K562 (cell line): ENCODE measurements around the gene RHOF. TPM values are rescaled to one million over a fixed set of nuclear protein-coding genes. Genes with fewer than 3 reads are reported as not detected.

Experiments used
- BCLAF1 ChIP-seq, 2 experiments: fragments of 450-650 bp in 1 of 2; IDR thresholded peaks; 2 replicates each; pipeline ENCODE4 v1.6.1; 2011 to 2017; ENCODE audit warnings: low read depth in 2 of 2, antibody characterized with exemption in 1 of 2, borderline replicate concordance in 1 of 2, low read length in 1 of 2, mild to moderate bottlenecking in 1 of 2, mixed read lengths in 1 of 2; ENCODE audit not compliant: control insufficient read depth in 1 of 2
- CHD2 ChIP-seq: IDR thresholded peaks from 2 replicates; pipeline ENCODE4 v1.6.1; 2011; ENCODE audit warnings: low read depth, low read length
- CREB1 ChIP-seq, 2 experiments: sonication (generic) in 1 of 2; formaldehyde crosslinking in 1 of 2; IDR thresholded peaks; 2 replicates each; pipeline versions ENCODE4 v1.6.1 to v1.8.0; 2012 to 2022; ENCODE audit warnings: inconsistent platforms in 1 of 2, mild to moderate bottlenecking in 1 of 2, missing genetic modification reagents in 1 of 2, moderate library complexity in 1 of 2
- CREB3 ChIP-seq: fragments of 450-650 bp; conservative IDR thresholded peaks from 2 replicates; pipeline ENCODE4 v1.6.1; 2016; ENCODE audit warnings: missing genetic modification characterization, low read depth, mild to moderate bottlenecking, missing compliant biosample characterization, moderate library complexity
- GTF2E2 ChIP-seq: fragments of 200-800 bp; sonication (Bioruptor generic); IDR thresholded peaks from 2 replicates; pipeline ENCODE4 v1.6.1; 2016; ENCODE audit warnings: missing genetic modification characterization, missing compliant biosample characterization
- HMBOX1 ChIP-seq: sonication (generic); IDR thresholded peaks from 2 replicates; pipeline ENCODE4 v1.6.1; 2016
- KLF10 ChIP-seq: fragments of 250-450 bp; sonication (Bioruptor Pico); IDR thresholded peaks from 2 replicates; pipeline ENCODE4 v1.6.1; 2021; ENCODE audit warnings: matching md5 sums
- NCOR1 ChIP-seq: fragments of 450-650 bp; IDR thresholded peaks from 2 replicates; pipeline ENCODE4 v1.6.1; 2016; ENCODE audit warnings: mild to moderate bottlenecking, moderate library complexity
- NR2C2 ChIP-seq, 2 experiments: fragments of 200-800 bp in 1 of 2; sonication (Bioruptor generic) in 1 of 2; sonication (generic) in 1 of 2; formaldehyde crosslinking in 1 of 2; IDR thresholded peaks; 2 replicates each; pipeline versions ENCODE4 v1.6.1 to v1.8.0; 2016 to 2022; ENCODE audit warnings: mild to moderate bottlenecking in 1 of 2, missing compliant biosample characterization in 1 of 2, missing genetic modification characterization in 1 of 2, missing genetic modification reagents in 1 of 2
- PHF8 ChIP-seq: fragments of 200-600 bp; sonication (generic); IDR thresholded peaks from 2 replicates; pipeline ENCODE4 v1.6.1; 2012; ENCODE audit warnings: mixed run types, mild to moderate bottlenecking, inconsistent platforms, low read length, moderate library complexity, borderline replicate concordance
- POLR2AphosphoS2 ChIP-seq: IDR thresholded peaks from 2 replicates; pipeline ENCODE4 v1.6.1; 2012; ENCODE audit warnings: low read length, improper control_type of control experiment
- POLR3A ChIP-seq: IDR thresholded peaks from 2 replicates; pipeline ENCODE4 v1.6.1; 2011; ENCODE audit warnings: borderline replicate concordance, mild to moderate bottlenecking, moderate library complexity; ENCODE audit not compliant: insufficient read length, insufficient read depth; ENCODE audit errors: extremely low read depth
- SIN3B ChIP-seq: fragments of 450-650 bp; IDR thresholded peaks from 2 replicates; pipeline ENCODE4 v1.6.1; 2017; ENCODE audit warnings: low read depth, mild to moderate bottlenecking, moderate library complexity
- SOX6 ChIP-seq: fragments of 450-650 bp; IDR thresholded peaks from 2 replicates; pipeline ENCODE4 v1.6.1; 2014; ENCODE audit warnings: mild to moderate bottlenecking
- SUPT5H ChIP-seq: fragments of 450-650 bp; IDR thresholded peaks from 2 replicates; pipeline ENCODE4 v1.6.1; 2016
- TBL1XR1 ChIP-seq, 2 experiments: IDR thresholded peaks; 2 replicates each; pipeline ENCODE4 v1.6.1; 2012; ENCODE audit warnings: improper control_type of control experiment in 2 of 2, low read length in 2 of 2, mild to moderate bottlenecking in 1 of 2
- TCF7 ChIP-seq: sonication (generic); IDR thresholded peaks from 2 replicates; pipeline ENCODE4 v1.6.1; 2016; ENCODE audit warnings: antibody characterized with exemption, borderline replicate concordance
- TEAD1 ChIP-seq, 2 experiments: fragments of 450-650 bp in 1 of 2; sonication (generic) in 1 of 2; formaldehyde crosslinking; IDR thresholded peaks; 2 replicates each; pipeline versions ENCODE4 v1.4.0 to v1.8.0; 2020 to 2022; ENCODE audit warnings: mild to moderate bottlenecking in 2 of 2, missing genetic modification reagents in 1 of 2
- THRAP3 ChIP-seq: fragments of 450-650 bp; IDR thresholded peaks from 2 replicates; pipeline ENCODE4 v1.6.1; 2016; ENCODE audit warnings: mild to moderate bottlenecking, inconsistent platforms, borderline replicate concordance
- ZNF507 ChIP-seq: conservative IDR thresholded peaks from 2 replicates; pipeline ENCODE4 v1.6.1; 2017; ENCODE audit warnings: missing genetic modification characterization, missing compliant biosample characterization
- ZNF717 ChIP-seq: fragments of 250-450 bp; sonication (Bioruptor Pico); IDR thresholded peaks from 2 replicates; pipeline ENCODE4 v1.5.0; 2021
- polyA plus RNA-seq, 8 experiments: library from polyadenylated mRNA; depleted of rRNA in 4 of 8; stranded (reverse) in 5 of 8; unstranded in 3 of 8; fragments of >200 nt; fragmentation: Nextera tagmentation in 2 of 8; fragmentation: Illumina TruSeq in 1 of 8; extraction: Ambion mirVana in 2 of 8; extraction: Trizol in 1 of 8; gene quantifications; 2 replicates each; pipeline versions ENCODE4 v1.2.1 to v1.2.3, GENCODE V29; 2011 to 2014; ENCODE audit warnings: inconsistent platforms in 1 of 8, missing spikeins in 1 of 8
- total RNA-seq, 7 experiments: library from RNA; depleted of rRNA in 6 of 7; stranded (reverse); fragments of >200 nt in 6 of 7; fragmentation: Illumina TruSeq in 2 of 7; extraction: Trizol in 2 of 7; gene quantifications; 2 replicates each; pipeline versions ENCODE4 v1.2.1 to v1.2.3, GENCODE V29; 2011 to 2021; ENCODE audit warnings: low replicate concordance in 1 of 7
- TF ChIP-seq, protein P1 (sequence below): fragments of 450-650 bp; formaldehyde crosslinking; IDR thresholded peaks from 2 replicates; pipeline ENCODE4 v1.4.0; 2022; ENCODE audit warnings: missing genetic modification characterization

The RHOF gene
- total and polyA plus RNA-seq, 9 of the 15 experiments (the other 6 are each of a cell fraction or from before 2014, with no cell fraction given): 0.13 to 10.1 (median 4.0) TPM

DNA sequence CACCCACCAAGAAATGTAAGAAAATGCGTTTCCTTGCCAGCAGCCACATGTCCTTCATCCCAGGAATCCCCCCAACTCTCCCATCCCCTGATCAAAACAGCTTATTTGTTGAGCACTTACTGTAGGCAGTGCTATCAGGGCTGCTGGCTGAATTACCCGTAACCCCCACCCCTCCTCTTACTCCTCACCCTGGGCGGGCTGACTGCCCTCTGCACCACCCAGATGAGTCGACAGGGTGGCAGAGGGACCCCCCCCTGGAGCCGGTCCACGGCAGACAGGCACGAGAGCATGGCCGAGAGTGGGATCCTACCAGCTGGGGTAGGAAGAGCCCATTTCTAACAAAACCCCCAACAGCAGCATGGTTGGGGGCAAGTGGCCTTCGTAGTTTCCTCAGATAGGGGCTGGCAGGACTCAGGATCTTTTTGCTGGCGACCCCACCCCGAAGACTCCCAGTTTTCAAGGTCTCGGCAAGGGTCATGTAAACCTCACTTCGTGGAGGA is 1.1 kb upstream of the RHOF start (continued):
- TF ChIP-seq, protein P1, sequence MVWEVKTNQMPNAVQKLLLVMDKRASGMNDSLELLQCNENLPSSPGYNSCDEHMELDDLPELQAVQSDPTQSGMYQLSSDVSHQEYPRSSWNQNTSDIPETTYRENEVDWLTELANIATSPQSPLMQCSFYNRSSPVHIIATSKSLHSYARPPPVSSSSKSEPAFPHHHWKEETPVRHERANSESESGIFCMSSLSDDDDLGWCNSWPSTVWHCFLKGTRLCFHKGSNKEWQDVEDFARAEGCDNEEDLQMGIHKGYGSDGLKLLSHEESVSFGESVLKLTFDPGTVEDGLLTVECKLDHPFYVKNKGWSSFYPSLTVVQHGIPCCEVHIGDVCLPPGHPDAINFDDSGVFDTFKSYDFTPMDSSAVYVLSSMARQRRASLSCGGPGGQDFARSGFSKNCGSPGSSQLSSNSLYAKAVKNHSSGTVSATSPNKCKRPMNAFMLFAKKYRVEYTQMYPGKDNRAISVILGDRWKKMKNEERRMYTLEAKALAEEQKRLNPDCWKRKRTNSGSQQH (CRISPR knock-in tag): no peak; the same call in 1 of the 2 replicates
- peak; percentile 28; the same call in 1 of the 2 replicates for TF ChIP-seq POLR2AphosphoS2
- no peak for TF ChIP-seq TCF7
- no peak for TF ChIP-seq CHD2
- 0 out of 4 replicates have a peak, but pooled peaks of 1 of the 2 experiments have one; percentile 0 for TF ChIP-seq BCLAF1 (IDR thresholded peaks at IDR 0.05; ENCODE audit: borderline replicate concordance in 1 of 2, control insufficient read depth in 1 of 2, low read depth in 2 of 2, low read length in 1 of 2)
- peak; percentile 14; the same call in 1 of the 2 replicates for TF ChIP-seq NCOR1
- TF ChIP-seq NR2C2 (CRISPR knock-in tag; IDR thresholded peaks at IDR 0.05): no peak
- TF ChIP-seq NR2C2 (tag; IDR thresholded peaks at IDR 0.05): peak; percentile 80
- peak; percentile 55; the same call in 1 of the 2 replicates for TF ChIP-seq SUPT5H
- 0 out of 4 replicates have a peak, but pooled peaks of 1 of the 2 experiments have one; percentile 15 for TF ChIP-seq TEAD1 (CRISPR knock-in tag; IDR thresholded peaks at IDR 0.05)
- TF ChIP-seq SIN3B: 0 out of 2 replicates have a peak, but pooled peaks have one; percentile 42
- TF ChIP-seq ZNF717 (CRISPR knock-in tag): no peak
- no peak for TF ChIP-seq GTF2E2
- 0 out of 2 replicates have a peak, but pooled peaks have one; percentile 11 for TF ChIP-seq HMBOX1
- TF ChIP-seq PHF8: peak; percentile 29; the same call in 1 of the 2 replicates
- no peak for TF ChIP-seq POLR3A
- peak; percentile 81; the same call in 1 of the 2 replicates for TF ChIP-seq THRAP3
- no peak for TF ChIP-seq CREB3 (tag)
- no peak for TF ChIP-seq KLF10 (CRISPR knock-in tag)
- peak in 1 of 2 experiments; percentile 5; a peak in 1 of 4 replicates for TF ChIP-seq TBL1XR1 (IDR thresholded peaks at IDR 0.05; ENCODE audit: low read length in 2 of 2)
- no peak for TF ChIP-seq ZNF507 (tag)
- no peak; the same call in 1 of the 2 replicates for TF ChIP-seq CREB1 (IDR thresholded peaks at IDR 0.05)
- peak; percentile 21; the same call in 1 of the 2 replicates for TF ChIP-seq CREB1 (CRISPR knock-in tag; IDR thresholded peaks at IDR 0.05)
- no peak for TF ChIP-seq SOX6
